Renal cortex interstitium (tissue), 11 donors: ENCODE measurements around the gene TUT7. TPM values are rescaled to one million over a fixed set of nuclear protein-coding genes. Genes with fewer than 3 reads are reported as not detected.
"Not testable (repeated sequence)": the region's sequence is repeated elsewhere in the genome, so short reads cannot be mapped to it uniquely, and the experiment has no call there.

Source experiments
- DNase-seq, 11 donors: peaks; one replicate each; pipeline ENCODE4 v3.0.0-alpha.2; 2013; ENCODE audit warnings: low read depth in 9 of 11, low spot score in 4 of 11; ENCODE audit errors: extremely low read depth in 1 of 11
- polyA plus RNA-seq, 3 donors: library from polyadenylated mRNA; unstranded; fragments of 120-200 nt; gene quantifications; one replicate each; pipeline ENCODE4 v1.2.1, GENCODE V29; 2013; ENCODE audit not compliant: insufficient read length in 3 of 3

Gene TUT7
- polyA plus RNA-seq, 3 donors, result 23.8 to 27.6 (median 24.7) TPM

DNA sequence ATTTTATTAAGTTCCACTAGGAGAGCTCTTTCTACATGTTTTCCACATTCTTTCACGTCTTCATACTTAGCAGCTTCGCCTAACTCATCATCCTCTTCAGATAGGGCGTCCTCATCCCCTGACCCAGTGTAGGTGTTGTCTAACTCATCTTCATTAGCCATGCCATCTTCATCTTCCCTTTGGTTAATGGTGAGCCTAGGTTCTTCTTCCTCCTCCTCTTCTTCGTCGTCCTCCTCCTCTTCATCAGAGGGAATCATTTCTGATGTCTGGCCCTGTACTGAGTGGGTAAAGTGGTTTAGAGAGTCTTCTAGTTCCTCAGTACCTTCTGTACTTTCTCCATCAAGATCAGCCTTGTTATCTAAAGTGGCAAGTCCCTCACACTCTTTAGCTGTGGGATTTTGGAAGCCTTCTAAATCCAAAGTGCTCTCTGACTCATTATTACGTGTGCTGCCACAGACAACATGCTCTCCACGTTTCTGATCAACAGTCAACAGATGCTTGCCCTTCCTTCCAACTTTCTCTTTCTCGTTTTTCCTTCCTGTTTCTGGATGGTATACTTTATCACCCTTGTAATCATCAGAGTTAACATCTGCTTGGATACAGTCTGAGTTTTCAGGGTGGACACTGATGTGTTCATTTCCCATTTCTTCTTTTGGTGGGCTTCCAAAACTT, 31.1 kb downstream of the TUT7 start:
- no peak for DNase-seq

GRCh38 chr9:86321373-86321772, 32.8 kb downstream of the TUT7 start:
- no peak for DNase-seq

DNA sequence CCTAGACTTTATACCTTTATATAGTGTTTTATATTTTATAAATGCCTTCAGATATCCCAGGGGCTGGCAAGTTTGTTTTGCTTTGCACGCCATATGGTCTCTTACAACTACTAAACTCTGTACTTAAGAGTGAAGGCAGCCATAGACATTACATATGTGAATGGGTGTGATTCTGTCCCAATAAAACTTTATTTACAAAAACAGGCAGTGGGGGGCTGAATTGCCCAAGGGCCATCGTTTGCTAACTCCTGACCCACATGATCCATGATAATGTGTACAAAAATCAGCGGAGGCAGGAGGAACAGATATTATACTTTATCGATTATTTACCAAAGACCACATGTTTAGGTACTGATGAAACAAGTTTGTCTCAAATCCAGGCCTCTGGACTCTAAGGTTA, 36.0 kb downstream of the TUT7 start:
- no peak for DNase-seq

GRCh38 chr9:86315078-86315477, 39.1 kb downstream of the TUT7 start:
- DNase-seq, result no peak

DNA sequence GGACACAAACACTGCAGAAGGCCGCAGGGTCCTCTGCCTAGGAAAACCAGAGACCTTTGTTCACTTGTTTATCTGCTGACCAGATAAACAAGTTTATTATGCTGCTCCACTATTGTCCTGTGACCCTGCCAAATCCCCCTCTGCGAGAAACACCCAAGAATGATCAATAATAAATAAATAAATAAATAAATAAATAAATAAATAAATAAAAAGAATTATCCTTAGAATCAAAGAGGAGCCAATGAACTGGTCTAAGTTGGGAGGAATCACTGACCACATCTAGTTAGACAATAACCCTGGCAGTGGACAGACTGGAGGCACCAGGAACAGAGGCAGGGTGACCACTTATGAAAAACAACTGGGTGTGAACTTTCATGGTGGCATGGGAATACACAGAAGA, 41.3 kb downstream of the TUT7 start:
- not testable (repeated sequence) for DNase-seq

GRCh38 chr9:86308687-86309086, 45.5 kb downstream of the TUT7 start:
- no peak for DNase-seq

DNA sequence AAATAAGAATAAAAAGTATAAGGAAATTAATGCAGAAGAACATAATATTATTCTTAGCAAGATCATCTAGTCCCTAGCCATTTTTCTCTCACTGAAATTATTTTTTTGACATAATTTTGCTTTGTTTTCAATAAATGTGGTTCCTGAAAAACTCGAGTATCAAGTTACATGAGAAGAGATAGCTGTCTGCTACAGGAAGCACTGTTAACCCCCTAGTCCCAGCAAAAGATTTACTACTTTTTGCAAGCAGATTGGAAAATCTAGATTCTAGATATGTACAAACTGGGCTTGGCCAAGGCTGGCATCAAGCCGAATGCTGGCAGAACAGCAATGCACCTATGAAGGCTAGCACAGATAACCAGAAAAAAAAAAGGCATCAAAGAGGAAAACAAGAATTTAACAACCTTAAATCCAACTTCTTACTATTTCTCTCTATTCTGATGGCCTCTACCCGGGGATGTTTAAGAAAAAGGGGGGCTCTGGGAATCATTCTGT, 49.9 kb downstream of the TUT7 start:
- peak in 1 of 11 donors; percentile 9 for DNase-seq

DNA sequence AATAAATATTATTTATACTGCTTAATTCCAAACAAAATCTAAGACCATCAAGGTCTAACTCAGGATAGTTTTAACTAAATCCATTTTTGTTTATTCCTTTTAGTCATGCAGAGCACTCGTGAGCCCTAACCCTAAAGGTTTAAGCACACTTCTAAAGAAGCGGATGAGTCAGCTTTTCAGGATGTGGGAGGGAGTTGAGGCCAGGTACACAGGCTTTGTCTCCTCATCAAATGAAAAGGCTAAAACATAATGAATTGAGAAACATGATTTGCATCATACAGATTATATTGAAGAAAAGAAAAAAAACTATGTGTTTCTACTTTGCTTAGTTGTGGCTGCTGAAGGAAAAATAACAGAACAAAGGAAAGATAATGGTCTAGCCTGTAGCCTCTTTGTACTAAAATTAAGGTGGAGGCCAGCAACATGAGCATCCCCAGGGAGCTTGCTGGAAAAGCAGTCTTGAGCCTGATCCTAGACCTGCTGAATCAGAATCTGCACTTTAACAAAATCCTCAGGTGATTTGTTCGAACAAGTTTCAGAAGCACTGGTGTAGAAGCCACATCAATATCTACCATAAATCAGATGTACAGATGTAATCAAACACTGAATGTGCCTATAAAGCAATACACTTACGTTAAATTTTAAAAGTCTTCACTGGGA, 50.8 kb downstream of the TUT7 start:
- no peak for DNase-seq

DNA sequence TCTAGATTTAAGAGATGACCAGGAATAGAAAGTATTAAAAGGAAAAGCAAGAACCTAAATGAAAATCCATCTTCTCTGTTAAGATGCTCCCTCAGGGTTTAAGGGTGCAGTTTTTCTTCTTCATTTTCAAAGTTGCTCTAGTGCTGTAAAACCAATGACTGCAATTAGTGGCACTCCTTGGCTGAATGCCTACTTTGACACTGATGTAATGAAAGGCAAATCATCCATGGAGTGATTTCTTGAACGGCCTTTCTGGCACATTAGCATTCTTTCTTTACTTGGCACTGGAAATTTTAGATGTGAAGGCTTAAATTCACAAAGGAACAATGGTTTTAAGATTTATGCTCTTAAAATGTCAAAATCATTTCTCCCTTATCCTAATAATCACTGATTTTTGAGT, 52.5 kb downstream of the TUT7 start:
- DNase-seq, result no peak

GRCh38 chr9:86300701-86301100, 53.5 kb downstream of the TUT7 start:
- DNase-seq, result no peak

GRCh38 chr9:86298873-86299272, 55.3 kb downstream of the TUT7 start:
- DNase-seq, result no peak

DNA sequence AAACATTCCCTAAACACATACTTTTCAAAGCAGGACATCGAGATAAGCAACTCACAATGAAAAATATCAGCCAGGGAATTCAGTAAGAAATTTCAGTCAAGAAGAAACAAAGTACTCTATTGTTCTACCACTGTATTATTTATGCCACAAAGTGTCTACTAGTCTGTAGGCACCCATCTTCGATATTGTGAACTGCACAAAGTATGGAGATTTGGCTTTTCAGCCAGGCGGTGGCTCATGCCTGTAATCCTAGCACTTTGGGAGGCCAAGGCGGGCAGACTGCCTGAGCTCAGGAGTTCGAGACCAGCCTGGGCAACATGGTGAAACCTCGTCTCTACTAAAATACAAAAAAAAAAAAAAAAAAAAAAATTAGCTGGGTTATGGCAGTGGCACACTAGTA, 63.9 kb downstream of the TUT7 start:
- DNase-seq, result not testable (repeated sequence)

DNA sequence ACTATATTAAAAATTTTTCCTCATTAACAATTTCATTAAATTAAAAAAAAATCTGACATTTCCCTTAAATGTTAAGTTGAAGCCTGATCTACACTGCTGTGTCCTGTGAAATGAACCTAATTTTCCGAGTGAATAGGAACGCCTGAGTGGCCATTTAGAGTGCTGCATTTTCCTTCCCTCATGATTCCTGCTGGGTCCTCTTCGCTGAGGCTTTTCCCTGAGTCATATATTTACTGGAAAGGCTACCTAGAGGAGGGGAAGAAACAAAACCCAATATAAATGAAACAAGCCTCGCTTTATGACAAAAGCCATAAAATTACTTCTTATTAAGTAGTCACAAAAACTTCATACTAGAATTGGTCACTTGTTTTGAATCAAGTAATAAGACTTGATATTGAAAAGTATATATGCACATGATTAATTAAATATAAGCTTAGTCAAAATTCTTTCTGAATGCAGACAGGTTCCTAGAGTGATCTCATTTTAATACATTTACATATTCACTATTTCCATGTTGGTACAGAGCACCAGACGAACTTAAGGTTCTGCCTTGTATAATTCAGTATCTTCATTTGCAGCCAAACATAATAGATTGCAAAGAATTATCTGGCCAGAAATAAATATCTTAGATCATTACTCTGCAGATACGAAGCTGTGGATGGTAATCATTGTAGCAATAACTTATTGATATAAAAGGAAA, 65.6 kb downstream of the TUT7 start:
- DNase-seq, result no peak

GRCh38 chr9:86287013-86287412, 67.2 kb downstream of the TUT7 start:
- peak in 2 of 11 donors; percentile 13 to 22 for DNase-seq

GRCh38 chr9:86286278-86286677, 67.9 kb downstream of the TUT7 start:
- no peak for DNase-seq

- DNase-seq, result no peak
Observed at GRCh38 chr9:86285261-86285660, 68.9 kb downstream of the TUT7 start.

GRCh38 chr9:86282979-86283535, 71.2 kb downstream of the TUT7 start:
- no peak for DNase-seq

DNA sequence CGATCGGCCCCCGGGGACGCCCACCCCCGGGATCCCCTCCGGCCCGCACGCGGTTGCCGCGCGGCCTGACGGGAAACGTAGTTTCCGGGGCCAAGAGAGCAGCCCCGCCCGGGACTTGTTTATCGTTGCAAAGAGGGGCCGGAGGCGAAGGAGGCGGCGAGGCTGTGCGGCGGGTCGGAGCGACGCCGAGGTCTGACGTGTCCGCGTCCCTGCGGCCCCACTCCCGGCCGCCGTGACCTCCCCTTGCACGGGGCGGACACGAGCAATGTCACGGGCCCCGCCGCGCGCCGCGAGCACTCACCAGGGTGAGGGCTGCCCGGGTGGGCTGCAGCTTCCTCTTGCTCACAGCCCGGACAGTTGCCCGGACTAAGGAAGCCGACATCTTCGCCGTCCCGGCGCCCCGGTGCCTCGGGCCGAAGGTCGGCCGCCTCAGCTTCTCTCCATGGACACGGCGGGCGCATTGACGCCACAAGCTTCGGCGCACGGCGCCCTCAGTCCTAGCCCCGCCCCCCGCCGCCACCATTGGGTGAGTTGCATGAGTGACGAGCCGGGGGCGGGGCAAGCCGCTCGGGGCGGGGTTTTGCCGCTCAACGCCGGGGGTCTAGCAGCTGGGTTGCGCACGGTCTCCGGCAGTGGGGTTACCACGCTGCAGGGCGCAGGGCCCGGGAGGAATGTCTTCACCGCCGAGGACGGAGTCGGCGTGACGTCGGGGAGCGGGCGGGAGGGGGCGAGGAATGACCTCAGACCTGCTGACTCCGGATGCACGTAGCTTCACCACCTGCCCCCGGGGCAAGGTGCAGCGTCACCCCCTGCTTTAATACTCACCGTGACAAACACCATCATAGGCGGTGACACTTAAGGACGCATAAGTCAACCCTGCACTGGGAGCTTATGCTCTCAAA, 71.9 kb downstream of the TUT7 start, which contains the start of gene ISCA1:
Gene ISCA1, minus strand, starts transcription at position 462 of the 902 bp plus-strand sequence. Its CDS starts 80 bp downstream, at position 382.
- peak; percentile 78 to 95 (median 91) for DNase-seq
